GM13977 (cell line): ENCODE measurements around the gene ZBTB46.
"Not testable (repeated sequence)": the region's sequence is repeated elsewhere in the genome, so short reads cannot be mapped to it uniquely, and the experiment has no call there.

ENCODE experiments used
- DNase-seq: peaks from one replicate; pipeline ENCODE4 v3.0.0; 2012; ENCODE audit warnings: low spot score
- in situ Hi-C: fragments of 300-500 bp; cut with MboI; formaldehyde crosslinking; loops from one replicate; pipeline ENCODE4 v1.12.0; 2022; ENCODE audit warnings: low sequenced_read_pairs, low pct_unique_long_range_greater_than_20kb, mixed read lengths, inconsistent platforms; ENCODE audit not compliant: unreplicated experiment
- TF ChIP-seq, protein P1 (sequence below): IDR thresholded peaks from 2 replicates; pipeline ENCODE4 v1.5.1; 2012; ENCODE audit warnings: mild to moderate bottlenecking, control low read depth; ENCODE audit not compliant: insufficient read depth; ENCODE audit errors: extremely low read depth, missing control alignments

Gene ZBTB46

DNA sequence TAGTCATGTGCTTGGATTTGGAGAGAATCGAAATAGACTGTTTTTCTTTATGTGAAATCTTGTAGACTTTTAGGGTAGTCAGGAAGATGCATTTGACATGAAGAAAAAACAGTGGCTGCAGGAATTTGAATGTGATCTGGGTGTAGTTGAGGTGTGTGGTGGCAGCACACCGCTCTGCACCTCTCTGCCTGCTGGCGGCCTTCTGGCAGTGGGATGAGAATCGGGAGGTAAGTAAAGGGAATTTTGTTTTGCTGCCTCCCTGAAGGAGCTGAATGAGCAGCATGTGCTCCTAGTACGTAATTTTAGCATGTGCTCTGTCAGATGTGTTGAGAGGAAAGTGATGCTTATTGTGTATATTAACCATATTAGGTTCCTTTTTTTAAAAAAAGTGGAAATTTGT is 37.2 kb upstream of the ZBTB46 start:
- DNase-seq: no peak
- TF ChIP-seq, protein P1, sequence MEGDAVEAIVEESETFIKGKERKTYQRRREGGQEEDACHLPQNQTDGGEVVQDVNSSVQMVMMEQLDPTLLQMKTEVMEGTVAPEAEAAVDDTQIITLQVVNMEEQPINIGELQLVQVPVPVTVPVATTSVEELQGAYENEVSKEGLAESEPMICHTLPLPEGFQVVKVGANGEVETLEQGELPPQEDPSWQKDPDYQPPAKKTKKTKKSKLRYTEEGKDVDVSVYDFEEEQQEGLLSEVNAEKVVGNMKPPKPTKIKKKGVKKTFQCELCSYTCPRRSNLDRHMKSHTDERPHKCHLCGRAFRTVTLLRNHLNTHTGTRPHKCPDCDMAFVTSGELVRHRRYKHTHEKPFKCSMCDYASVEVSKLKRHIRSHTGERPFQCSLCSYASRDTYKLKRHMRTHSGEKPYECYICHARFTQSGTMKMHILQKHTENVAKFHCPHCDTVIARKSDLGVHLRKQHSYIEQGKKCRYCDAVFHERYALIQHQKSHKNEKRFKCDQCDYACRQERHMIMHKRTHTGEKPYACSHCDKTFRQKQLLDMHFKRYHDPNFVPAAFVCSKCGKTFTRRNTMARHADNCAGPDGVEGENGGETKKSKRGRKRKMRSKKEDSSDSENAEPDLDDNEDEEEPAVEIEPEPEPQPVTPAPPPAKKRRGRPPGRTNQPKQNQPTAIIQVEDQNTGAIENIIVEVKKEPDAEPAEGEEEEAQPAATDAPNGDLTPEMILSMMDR: no peak
- in situ Hi-C loops: no loop called here

DNA sequence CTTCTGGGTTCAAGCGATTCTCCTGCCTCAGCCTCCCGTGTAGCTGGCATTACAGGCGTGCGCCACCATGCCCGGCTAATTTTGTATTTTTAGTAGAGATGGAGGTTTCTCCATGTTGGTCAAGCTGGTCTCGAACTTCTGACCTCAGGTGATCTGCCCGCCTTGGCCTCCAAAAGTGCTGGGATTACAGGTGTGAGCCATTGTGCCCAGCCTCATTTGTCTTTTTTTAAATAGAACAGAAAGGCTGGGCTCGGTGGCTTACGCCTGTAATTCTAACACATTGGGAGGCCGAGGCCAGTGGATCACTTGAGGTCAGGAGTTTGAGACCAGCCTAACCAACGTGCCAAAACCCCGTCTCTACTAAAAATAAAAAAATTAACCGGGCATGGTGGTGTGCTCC is 36.0 kb upstream of the ZBTB46 start:
- in situ Hi-C loops, DNase-seq: not testable (repeated sequence)

DNA sequence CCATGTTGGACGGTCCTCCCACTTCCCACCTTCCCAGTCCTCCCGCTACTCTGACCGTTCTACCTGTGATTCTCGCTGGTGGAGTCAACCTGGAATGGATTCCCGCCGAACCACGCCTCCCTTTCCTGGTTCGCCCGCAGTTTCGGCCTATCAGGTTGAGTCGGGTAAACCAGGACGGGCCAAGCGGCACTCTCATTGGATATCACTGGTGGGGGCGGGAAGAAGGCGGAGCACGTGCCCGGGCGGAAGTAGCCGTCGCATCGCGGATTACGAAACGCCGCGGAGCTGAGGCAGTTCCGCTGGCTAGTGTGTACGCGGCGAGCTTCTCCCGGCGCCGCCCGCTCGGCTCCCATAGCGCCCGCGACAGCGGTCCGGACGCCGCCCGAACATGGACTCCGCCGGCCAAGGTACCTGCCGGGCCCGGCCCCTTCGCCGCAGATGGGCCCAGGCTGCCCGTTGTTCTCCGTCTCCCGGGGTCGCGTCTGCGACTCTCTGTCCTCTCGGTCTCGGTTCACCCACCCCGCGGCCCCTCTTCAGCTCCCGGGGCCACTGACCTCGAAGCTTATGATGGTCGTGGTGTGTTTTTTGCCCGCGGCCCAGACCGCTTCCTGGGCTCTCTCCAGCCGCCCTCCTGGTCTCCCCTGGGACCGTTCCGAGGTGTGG is 34.0 kb upstream of the ZBTB46 start, which contains the start of gene TPD52L2:
TPD52L2 (plus strand) TSS at position 293 of the 663 bp plus-strand sequence; CDS start at position 389, 96 bp downstream.
- peak; percentile 99 for DNase-seq
- TF ChIP-seq, protein P1: no peak
- in situ Hi-C loops: no loop called here

DNA sequence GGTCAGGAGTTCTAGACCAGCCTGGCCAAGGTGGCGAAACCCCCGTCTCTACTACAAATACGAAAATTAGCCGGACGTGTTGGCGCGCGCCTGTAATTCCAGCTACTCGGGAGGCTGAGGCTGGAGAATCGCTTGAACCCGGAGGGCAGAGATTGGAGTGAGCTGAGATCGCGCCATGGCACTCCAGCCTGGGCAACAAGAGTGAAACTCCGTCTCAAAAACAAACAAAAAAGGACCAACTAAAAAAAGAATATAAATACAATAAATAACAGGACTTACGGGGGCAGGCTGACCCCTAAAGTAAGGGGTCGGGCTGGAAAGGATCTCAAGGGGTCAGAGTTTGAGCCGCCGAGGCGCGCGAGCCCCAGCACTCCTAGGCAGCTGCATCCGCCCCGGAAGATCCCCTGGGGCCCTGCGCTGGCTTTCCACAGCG is 33.5 kb upstream of the ZBTB46 start:
- in situ Hi-C loops: no loop called here
- TF ChIP-seq, protein P1: no peak
- no peak for DNase-seq

GRCh38 chr20:63863798-63864544 is 32.9 kb upstream of the ZBTB46 start:
- peak; percentile 94 for DNase-seq
- TF ChIP-seq, protein P1: peak; percentile 95
- in situ Hi-C loops: no loop called here

DNA sequence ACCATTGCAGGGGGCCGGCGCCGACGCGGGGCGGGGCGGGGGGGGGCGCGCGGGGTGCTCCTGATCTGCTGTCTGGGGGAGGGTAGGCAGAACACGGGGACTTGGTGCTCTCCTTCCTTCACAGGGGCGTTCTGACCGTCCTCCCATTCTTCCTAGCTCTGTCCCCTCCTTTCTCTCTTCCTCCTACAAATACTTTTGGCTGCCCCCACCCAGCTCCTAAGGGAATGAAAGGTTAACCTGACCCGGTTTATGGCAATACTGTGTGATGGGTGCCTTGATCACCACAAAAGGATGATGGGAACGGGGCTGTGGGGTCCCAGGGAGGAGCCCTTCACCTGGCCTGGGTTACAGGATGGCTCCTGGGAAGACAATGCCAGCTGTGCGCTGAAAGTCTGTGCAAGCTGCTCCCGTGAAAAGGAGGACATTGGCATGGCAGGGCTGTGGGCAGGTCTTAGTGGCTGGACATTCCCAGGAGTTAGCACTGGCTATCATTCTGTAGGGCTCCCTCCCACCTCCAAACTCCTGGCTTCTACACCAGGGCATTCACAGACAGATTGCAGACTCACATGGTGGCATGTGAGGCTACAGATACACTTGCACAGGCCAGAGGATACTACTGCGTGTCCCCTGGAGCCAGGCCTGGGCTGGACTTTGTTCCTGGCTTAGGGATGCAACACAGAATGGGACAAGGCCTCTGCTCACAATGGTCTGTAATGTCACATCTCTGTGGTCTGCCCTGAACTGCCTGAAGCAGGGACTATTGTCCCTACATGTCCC is 32.1 kb upstream of the ZBTB46 start:
- TF ChIP-seq, protein P1: no peak
- peak; percentile 29 for DNase-seq
- in situ Hi-C loops: no loop called here
